ENCODE data around the gene HPCAL1. TPM values are rescaled to one million over a fixed set of nuclear protein-coding genes. Genes with fewer than 3 reads are reported as not detected.

The HPCAL1 gene
- total RNA-seq, 1 experiment from 2014 or later, result 60.9 TPM

- DNase-seq (ENCODE audit: low read depth), result no peak
These were observed 51.7 kb downstream of the HPCAL1 start for GRCh38 chr2:10354399-10354798.

- DNase-seq (ENCODE audit: low read depth), result no peak
These were observed 53.1 kb downstream of the HPCAL1 start for GRCh38 chr2:10355471-10356438.

- no peak for DNase-seq (ENCODE audit: low read depth)
These were observed 53.7 kb downstream of the HPCAL1 start for GRCh38 chr2:10356439-10356811.

- DNase-seq (ENCODE audit: low read depth), result no peak
These were observed 54.8 kb downstream of the HPCAL1 start for GRCh38 chr2:10357193-10358169.

- DNase-seq (ENCODE audit: low read depth), result no peak
These were observed 56.5 kb downstream of the HPCAL1 start for GRCh38 chr2:10359246-10359645.

- no peak for DNase-seq (ENCODE audit: low read depth)
These were observed 57.1 kb downstream of the HPCAL1 start for GRCh38 chr2:10359731-10360329.

- no peak for DNase-seq (ENCODE audit: low read depth)
These were observed 57.8 kb downstream of the HPCAL1 start for GRCh38 chr2:10360460-10360849.

GRCh38 chr2:10360850-10361588, 58.3 kb downstream of the HPCAL1 start:
- DNase-seq (ENCODE audit: low read depth), result peak; percentile 36

GRCh38 chr2:10362096-10362897, 59.6 kb downstream of the HPCAL1 start:
- DNase-seq (ENCODE audit: low read depth), result no peak

- DNase-seq (ENCODE audit: low read depth), result no peak
These were observed 60.3 kb downstream of the HPCAL1 start for GRCh38 chr2:10362898-10363454.

- no peak for DNase-seq (ENCODE audit: low read depth)
These were observed 61.3 kb downstream of the HPCAL1 start for GRCh38 chr2:10363861-10364610.

GRCh38 chr2:10365412-10365811, 62.7 kb downstream of the HPCAL1 start:
- DNase-seq (ENCODE audit: low read depth), result no peak

- no peak for DNase-seq (ENCODE audit: low read depth)
These were observed 64.0 kb downstream of the HPCAL1 start for GRCh38 chr2:10366601-10367270.

- DNase-seq (ENCODE audit: low read depth), result no peak
These were observed 65.1 kb downstream of the HPCAL1 start for GRCh38 chr2:10367472-10368439.

- DNase-seq (ENCODE audit: low read depth), result no peak
These were observed 66.0 kb downstream of the HPCAL1 start for GRCh38 chr2:10368491-10369231.
